WTC11 (cell line): Measurements from ENCODE around the gene RBM34. TPM values are rescaled to one million over a fixed set of nuclear protein-coding genes. Genes with fewer than 3 reads are reported as not detected.
A peak's percentile ranks its signal among the peaks of the same experiment; 100 is the strongest.

ENCODE experiments used
- ATAC-seq: fragments of 200-7000 bp; cut with Tn5 transposase; 2 replicates; pipeline ENCODE4 v1.10.0; 2021; ENCODE audit warnings: mild to moderate bottlenecking, moderate library complexity
- CTCF ChIA-PET: fragments of 300-600 bp; sonication (Branson Sonifier 250); formaldehyde crosslinking; loops from one replicate; lab custom pipeline; 2021; ENCODE audit warnings: antibody characterized with exemption; lab: Charles Lee
- POLR2A ChIA-PET: fragments of 350-600 bp; sonication (Branson Sonifier 250); formaldehyde crosslinking; loops from one replicate; lab custom pipeline; 2021; ENCODE audit warnings: antibody characterized with exemption; lab: Charles Lee
- DNase-seq: peaks from one replicate; pipeline ENCODE4 v3.0.0; 2021; ENCODE audit warnings: low spot score
- H3K27ac Mint-ChIP-seq: 2 replicates; pipeline ENCODE4 v1.8.0; 2021; ENCODE audit warnings: mixed read lengths
- H3K27me3 Mint-ChIP-seq: 2 replicates; pipeline ENCODE4 v1.8.0; 2021; ENCODE audit warnings: low read depth, mild to moderate bottlenecking, moderate library complexity, mixed read lengths
- H3K36me3 Mint-ChIP-seq: 2 replicates; pipeline ENCODE4 v1.8.0; 2021; ENCODE audit warnings: mixed read lengths
- H3K4me1 Mint-ChIP-seq: 2 replicates; pipeline ENCODE4 v1.8.0; 2022; ENCODE audit warnings: mixed read lengths
- H3K4me3 Mint-ChIP-seq: 2 replicates; pipeline ENCODE4 v1.8.0; 2021; ENCODE audit warnings: mild to moderate bottlenecking, moderate library complexity, mixed read lengths
- H3K9me3 Mint-ChIP-seq: 2 replicates; pipeline ENCODE4 v1.8.0; 2021; ENCODE audit warnings: mixed read lengths
- ETV6 ChIP-seq: sonication (generic); formaldehyde crosslinking; IDR thresholded peaks from 2 replicates; pipeline ENCODE4 v1.8.1; 2022; ENCODE audit warnings: mild to moderate bottlenecking, missing genetic modification reagents
- FOXJ3 ChIP-seq: sonication (generic); formaldehyde crosslinking; IDR thresholded peaks from 2 replicates; pipeline ENCODE4 v1.9.0; 2021; ENCODE audit warnings: missing genetic modification reagents, mild to moderate bottlenecking, borderline replicate concordance
- MYBL2 ChIP-seq: sonication (generic); formaldehyde crosslinking; IDR thresholded peaks from 2 replicates; pipeline ENCODE4 v1.8.1; 2023; ENCODE audit warnings: mild to moderate bottlenecking, moderate library complexity, missing genetic modification reagents
- NFE2L1 ChIP-seq: sonication (generic); formaldehyde crosslinking; IDR thresholded peaks from 2 replicates; pipeline ENCODE4 v1.8.1; 2023; ENCODE audit warnings: missing genetic modification reagents
- NR2C2 ChIP-seq: sonication (generic); formaldehyde crosslinking; IDR thresholded peaks from 2 replicates; pipeline ENCODE4 v1.8.0; 2022; ENCODE audit warnings: mild to moderate bottlenecking, missing genetic modification reagents
- OVOL2 ChIP-seq: fragments of 250-450 bp; sonication (Bioruptor Pico); IDR thresholded peaks from 2 replicates; pipeline ENCODE4 v1.9.0; 2021; ENCODE audit warnings: mild to moderate bottlenecking, borderline replicate concordance
- SP1 ChIP-seq: sonication (generic); formaldehyde crosslinking; conservative IDR thresholded peaks from 2 replicates; pipeline ENCODE4 v1.8.1; 2022; ENCODE audit warnings: missing genetic modification reagents
- TEAD4 ChIP-seq: sonication (generic); formaldehyde crosslinking; IDR thresholded peaks from 2 replicates; pipeline ENCODE4 v1.8.0; 2022; ENCODE audit warnings: mild to moderate bottlenecking, missing genetic modification reagents
- TP53 ChIP-seq: sonication (generic); formaldehyde crosslinking; IDR thresholded peaks from 2 replicates; pipeline ENCODE4 v1.8.1; 2023; ENCODE audit warnings: mild to moderate bottlenecking, missing genetic modification reagents
- ZBTB21 ChIP-seq: sonication (generic); formaldehyde crosslinking; IDR thresholded peaks from 2 replicates; pipeline ENCODE4 v1.8.1; 2023; ENCODE audit warnings: mild to moderate bottlenecking, missing genetic modification reagents, borderline replicate concordance
- ZNF121 ChIP-seq: sonication (generic); formaldehyde crosslinking; IDR thresholded peaks from 2 replicates; pipeline ENCODE4 v1.8.0; 2023; ENCODE audit warnings: missing genetic modification reagents
- total RNA-seq: library from RNA; stranded (reverse); gene quantifications from 3 replicates; pipeline ENCODE4 v1.2.3, GENCODE V29; 2021
- TF ChIP-seq, protein P1 (sequence below): sonication (generic); formaldehyde crosslinking; IDR thresholded peaks from 2 replicates; pipeline ENCODE4 v1.8.1; 2023; ENCODE audit warnings: mild to moderate bottlenecking, missing genetic modification reagents, moderate library complexity
- TF ChIP-seq, protein P2 (sequence below): fragments of 250-450 bp; sonication (Bioruptor Pico); IDR thresholded peaks from 2 replicates; pipeline ENCODE4 v1.9.0; 2021; ENCODE audit warnings: mild to moderate bottlenecking

The RBM34 gene
- total RNA-seq, 1 experiment from 2014 or later = 112 TPM

DNA sequence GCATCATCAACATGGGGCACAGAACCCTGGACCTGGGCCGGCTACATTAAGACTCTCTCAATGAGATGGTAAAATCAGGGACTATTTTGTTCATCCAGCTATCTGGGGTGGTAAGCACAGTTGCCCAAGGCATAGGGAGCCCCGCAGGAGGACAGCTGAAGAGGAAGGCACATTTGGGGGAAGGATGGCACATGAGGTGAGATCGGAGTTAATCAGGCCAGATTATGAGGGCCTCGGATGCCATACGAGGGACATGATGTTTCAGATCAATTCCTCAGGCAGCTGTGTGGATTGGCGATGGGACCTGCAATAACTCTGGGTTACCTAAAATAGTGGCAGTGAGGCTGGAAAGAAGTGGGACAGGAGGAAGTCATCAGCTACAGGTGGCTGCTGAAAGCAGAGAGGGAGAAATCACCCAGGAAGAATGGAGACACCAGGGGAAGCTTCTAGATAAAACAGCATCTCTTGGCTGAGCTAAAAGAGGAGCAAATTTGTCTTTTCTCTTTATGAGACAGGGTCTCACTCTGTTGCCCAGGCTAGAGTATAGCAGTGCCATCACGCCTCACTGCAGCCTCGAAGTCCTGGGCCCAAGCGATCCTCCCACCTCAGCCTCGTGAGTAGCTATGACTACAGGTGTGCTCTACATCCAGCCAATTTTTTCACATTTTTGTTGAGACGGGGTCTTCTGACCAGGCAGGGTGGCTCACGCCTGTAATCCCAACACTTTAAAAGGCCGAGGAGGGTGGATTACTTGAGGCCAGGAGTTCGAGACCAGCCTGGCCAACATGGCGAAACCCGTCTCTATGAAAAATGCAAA is 53.5 kb downstream of the RBM34 start:
- no peak overlapping the region for H3K4me3 Mint-ChIP-seq
- peaks cover 38% of the 10 kb centered on the region for H3K36me3 Mint-ChIP-seq
- CTCF ChIA-PET = interaction anchor here (0.7 to 2.1 kb wide), 3 partner anchors 14 to 516 kb away, joined by 3 to 6 read pairs (median 3); no protein-coding TSS in a partner anchor
- DNase-seq = no peak
- H3K9me3 Mint-ChIP-seq = no peaks in the 10 kb centered on the region
- H3K4me1 Mint-ChIP-seq = peaks cover 13% of the 10 kb centered on the region
- TF ChIP-seq, protein P1, sequence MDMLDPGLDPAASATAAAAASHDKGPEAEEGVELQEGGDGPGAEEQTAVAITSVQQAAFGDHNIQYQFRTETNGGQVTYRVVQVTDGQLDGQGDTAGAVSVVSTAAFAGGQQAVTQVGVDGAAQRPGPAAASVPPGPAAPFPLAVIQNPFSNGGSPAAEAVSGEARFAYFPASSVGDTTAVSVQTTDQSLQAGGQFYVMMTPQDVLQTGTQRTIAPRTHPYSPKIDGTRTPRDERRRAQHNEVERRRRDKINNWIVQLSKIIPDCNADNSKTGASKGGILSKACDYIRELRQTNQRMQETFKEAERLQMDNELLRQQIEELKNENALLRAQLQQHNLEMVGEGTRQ (CRISPR knock-in tag) = no peak
- peak; percentile 70 for TF ChIP-seq ZNF121
- TF ChIP-seq TP53 = no peak
- ATAC-seq = no peak
- no peaks in the 10 kb centered on the region for H3K27me3 Mint-ChIP-seq
- POLR2A ChIA-PET = no interaction called here
- H3K27ac Mint-ChIP-seq = peak overlapping the region; percentile 47; the same call in 1 of the 2 replicates

DNA sequence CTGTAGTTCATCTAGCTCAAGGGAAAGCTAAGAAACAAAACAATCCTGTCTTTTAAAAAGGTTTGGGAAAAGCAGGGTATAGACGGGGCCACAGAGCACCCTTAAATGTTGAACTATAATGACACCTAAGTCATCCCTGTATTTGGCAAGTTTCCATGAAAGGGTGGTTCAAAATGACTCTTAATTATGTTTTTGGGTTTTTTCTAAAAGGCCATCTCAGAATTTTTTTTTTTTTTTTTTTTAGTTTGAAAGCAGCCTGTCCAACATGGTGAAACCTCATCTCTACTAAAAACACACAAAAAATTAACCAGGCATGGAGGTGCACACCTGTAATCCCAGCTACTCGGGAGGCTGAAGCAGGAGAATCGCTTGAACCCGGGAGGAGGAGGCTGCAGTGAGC is 54.6 kb downstream of the RBM34 start:
- H3K27ac Mint-ChIP-seq = peak overlapping the region; percentile 11; the same call in 1 of the 2 replicates
- no peak for ATAC-seq
- POLR2A ChIA-PET = no interaction called here
- DNase-seq = no peak
- peaks cover 31% of the 10 kb centered on the region for H3K36me3 Mint-ChIP-seq
- H3K4me1 Mint-ChIP-seq = peaks cover 13% of the 10 kb centered on the region
- no peak for TF ChIP-seq FOXJ3 (CRISPR knock-in tag)
- no peak for TF ChIP-seq NFE2L1 (CRISPR knock-in tag)
- TF ChIP-seq ZBTB21 (CRISPR knock-in tag) = no peak
- TF ChIP-seq MYBL2 = no peak
- no peak for TF ChIP-seq ETV6 (CRISPR knock-in tag)
- TF ChIP-seq TEAD4 (CRISPR knock-in tag) = no peak
- TF ChIP-seq, protein P1 (CRISPR knock-in tag) = no peak
- no peak for TF ChIP-seq SP1 (CRISPR knock-in tag)
- CTCF ChIA-PET = interaction anchor here (1.0 to 4.9 kb wide), 2 partner anchors 13 to 16 kb away, joined by 5 to 31 read pairs; no protein-coding TSS in a partner anchor
- H3K9me3 Mint-ChIP-seq = no peaks in the 10 kb centered on the region
- H3K27me3 Mint-ChIP-seq = no peaks in the 10 kb centered on the region
- H3K4me3 Mint-ChIP-seq = no peak overlapping the region

DNA sequence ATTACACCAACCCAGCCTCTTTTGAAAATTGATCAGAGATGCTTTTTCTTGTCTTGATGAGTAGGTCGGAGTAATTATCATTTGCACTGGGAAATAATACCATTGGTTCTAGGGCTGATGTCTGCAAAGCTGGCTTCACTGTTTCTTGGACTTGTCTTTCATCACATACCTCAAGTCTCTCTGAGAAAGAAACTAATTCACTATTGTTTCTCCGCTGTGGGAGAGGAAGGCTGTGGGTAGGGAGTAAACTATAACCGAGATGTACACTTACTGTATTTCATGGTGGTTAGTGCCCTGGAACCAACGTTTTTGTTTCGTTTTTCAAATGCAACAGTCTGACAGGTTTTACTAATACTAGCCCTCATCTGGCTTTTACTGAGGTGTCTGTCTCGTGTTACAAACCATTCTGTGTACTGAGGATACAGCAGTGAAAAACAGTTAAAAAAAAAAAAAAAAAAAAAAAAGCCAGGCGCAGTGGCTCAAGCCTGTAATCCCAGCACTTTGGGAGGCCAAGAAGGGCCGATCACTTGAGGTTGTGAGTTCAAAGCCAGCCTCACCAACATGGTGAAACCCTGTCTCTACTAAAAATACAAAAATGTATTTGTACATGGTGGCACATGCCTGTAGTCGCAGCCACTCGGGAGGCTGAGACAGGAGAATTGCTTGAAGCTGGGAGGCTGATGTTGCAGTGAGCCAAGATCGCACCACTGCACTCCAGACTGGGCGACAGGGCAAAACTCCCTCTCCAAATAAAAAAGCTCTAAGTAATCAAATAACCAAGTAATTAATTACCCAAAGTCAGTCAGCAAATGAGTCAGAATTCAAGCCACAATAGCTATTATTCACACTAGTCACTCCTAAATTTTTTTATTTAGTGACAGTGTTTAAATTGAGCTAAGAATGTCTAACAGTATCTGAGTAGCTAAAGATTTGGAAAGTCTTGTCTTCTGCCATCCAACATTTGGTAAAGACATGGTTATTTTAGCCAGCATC is 55.7 kb downstream of the RBM34 start:
- POLR2A ChIA-PET = interaction anchor here (0.6 to 1.0 kb wide), 4 partner anchors 39 to 452 kb away, joined by 3 to 12 read pairs (median 3); no protein-coding TSS in a partner anchor
- H3K27ac Mint-ChIP-seq = 0 out of 2 replicates have a peak overlapping the region, but pooled peaks have one; percentile 29
- no peaks in the 10 kb centered on the region for H3K9me3 Mint-ChIP-seq
- H3K27me3 Mint-ChIP-seq = no peaks in the 10 kb centered on the region
- H3K4me3 Mint-ChIP-seq = no peak overlapping the region
- no peak for DNase-seq
- TF ChIP-seq, protein P1 (CRISPR knock-in tag) = no peak
- TF ChIP-seq ZBTB21 (CRISPR knock-in tag) (no peak), OVOL2 (CRISPR knock-in tag) (no peak), NR2C2 (CRISPR knock-in tag) (no peak)
- TF ChIP-seq, protein P2, sequence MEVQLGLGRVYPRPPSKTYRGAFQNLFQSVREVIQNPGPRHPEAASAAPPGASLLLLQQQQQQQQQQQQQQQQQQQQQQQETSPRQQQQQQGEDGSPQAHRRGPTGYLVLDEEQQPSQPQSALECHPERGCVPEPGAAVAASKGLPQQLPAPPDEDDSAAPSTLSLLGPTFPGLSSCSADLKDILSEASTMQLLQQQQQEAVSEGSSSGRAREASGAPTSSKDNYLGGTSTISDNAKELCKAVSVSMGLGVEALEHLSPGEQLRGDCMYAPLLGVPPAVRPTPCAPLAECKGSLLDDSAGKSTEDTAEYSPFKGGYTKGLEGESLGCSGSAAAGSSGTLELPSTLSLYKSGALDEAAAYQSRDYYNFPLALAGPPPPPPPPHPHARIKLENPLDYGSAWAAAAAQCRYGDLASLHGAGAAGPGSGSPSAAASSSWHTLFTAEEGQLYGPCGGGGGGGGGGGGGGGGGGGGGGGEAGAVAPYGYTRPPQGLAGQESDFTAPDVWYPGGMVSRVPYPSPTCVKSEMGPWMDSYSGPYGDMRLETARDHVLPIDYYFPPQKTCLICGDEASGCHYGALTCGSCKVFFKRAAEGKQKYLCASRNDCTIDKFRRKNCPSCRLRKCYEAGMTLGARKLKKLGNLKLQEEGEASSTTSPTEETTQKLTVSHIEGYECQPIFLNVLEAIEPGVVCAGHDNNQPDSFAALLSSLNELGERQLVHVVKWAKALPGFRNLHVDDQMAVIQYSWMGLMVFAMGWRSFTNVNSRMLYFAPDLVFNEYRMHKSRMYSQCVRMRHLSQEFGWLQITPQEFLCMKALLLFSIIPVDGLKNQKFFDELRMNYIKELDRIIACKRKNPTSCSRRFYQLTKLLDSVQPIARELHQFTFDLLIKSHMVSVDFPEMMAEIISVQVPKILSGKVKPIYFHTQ (CRISPR knock-in tag) = no peak
- TF ChIP-seq, all 79 proteins: peak for 0
- H3K4me1 Mint-ChIP-seq = peaks cover 13% of the 10 kb centered on the region
- peaks cover 20% of the 10 kb centered on the region for H3K36me3 Mint-ChIP-seq
- ATAC-seq = no peak
- CTCF ChIA-PET = interaction anchor here (0.5 to 4.9 kb wide), 12 partner anchors 9 to 501 kb away, joined by 3 to 31 read pairs (median 3); no protein-coding TSS in a partner anchor
